Nephron progenitor cell (in vitro differentiated cells): ENCODE measurements around the gene JDP2.
"Not testable (repeated sequence)": the region's sequence is repeated elsewhere in the genome, so short reads cannot be mapped to it uniquely, and the experiment has no call there.

Source experiments
- DNase-seq: peaks from one replicate; pipeline ENCODE4 v3.0.0; 2021
- H3K27ac Mint-ChIP-seq: 2 replicates; pipeline ENCODE4 v1.8.0; 2021; ENCODE audit warnings: mild to moderate bottlenecking, moderate library complexity, mixed read lengths
- H3K27me3 Mint-ChIP-seq: 2 replicates; pipeline ENCODE4 v1.8.0; 2021; ENCODE audit warnings: mild to moderate bottlenecking, low read depth, mixed read lengths; ENCODE audit not compliant: poor library complexity
- H3K36me3 Mint-ChIP-seq: 2 replicates; pipeline ENCODE4 v1.8.0; 2021; ENCODE audit warnings: low read depth, mixed read lengths
- H3K4me1 Mint-ChIP-seq: 2 replicates; pipeline ENCODE4 v1.8.0; 2021; ENCODE audit warnings: mixed read lengths
- H3K4me3 Mint-ChIP-seq: 2 replicates; pipeline ENCODE4 v1.8.0; 2021; ENCODE audit warnings: mild to moderate bottlenecking, moderate library complexity, mixed read lengths
- H3K9me3 Mint-ChIP-seq: 2 replicates; pipeline ENCODE4 v1.8.0; 2021; ENCODE audit warnings: mild to moderate bottlenecking, moderate library complexity, mixed read lengths
- TF ChIP-seq, protein P1 (sequence below): fragments of 200-600 bp; sonication (generic); IDR thresholded peaks from 2 replicates; pipeline ENCODE4 v1.5.0; 2021; ENCODE audit warnings: antibody characterized with exemption

JDP2 gene

DNA sequence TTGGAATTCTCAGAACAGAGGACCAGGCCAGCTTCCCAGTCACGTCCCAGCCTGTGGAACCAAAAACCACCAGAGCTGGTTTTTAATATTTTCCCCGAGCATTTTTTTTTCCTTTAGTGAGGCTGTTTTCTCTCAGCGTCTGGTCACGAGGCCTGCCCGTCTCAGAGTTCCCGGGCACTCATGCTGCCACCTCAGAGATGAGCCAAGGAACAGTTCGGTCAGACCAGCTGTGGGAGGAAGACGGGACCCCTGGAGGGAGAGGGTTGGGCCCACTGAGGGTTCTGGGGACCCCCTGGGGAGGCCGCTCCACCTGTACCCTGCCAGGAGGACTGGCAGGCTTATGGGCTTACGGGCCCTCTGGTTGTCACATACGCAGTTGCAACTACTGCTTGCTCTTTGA lies 39.9 kb downstream of the JDP2 start:
- Mint-ChIP-seq H3K27me3 (no peaks in the 10 kb centered on the region), H3K4me1 (peaks cover 21% of the 10 kb centered on the region), H3K36me3 (peaks cover 20% of the 10 kb centered on the region), H3K9me3 (no peaks in the 10 kb centered on the region), H3K27ac (no peak overlapping the region), H3K4me3 (no peak overlapping the region)
- DNase-seq = no peak
- TF ChIP-seq, protein P1, sequence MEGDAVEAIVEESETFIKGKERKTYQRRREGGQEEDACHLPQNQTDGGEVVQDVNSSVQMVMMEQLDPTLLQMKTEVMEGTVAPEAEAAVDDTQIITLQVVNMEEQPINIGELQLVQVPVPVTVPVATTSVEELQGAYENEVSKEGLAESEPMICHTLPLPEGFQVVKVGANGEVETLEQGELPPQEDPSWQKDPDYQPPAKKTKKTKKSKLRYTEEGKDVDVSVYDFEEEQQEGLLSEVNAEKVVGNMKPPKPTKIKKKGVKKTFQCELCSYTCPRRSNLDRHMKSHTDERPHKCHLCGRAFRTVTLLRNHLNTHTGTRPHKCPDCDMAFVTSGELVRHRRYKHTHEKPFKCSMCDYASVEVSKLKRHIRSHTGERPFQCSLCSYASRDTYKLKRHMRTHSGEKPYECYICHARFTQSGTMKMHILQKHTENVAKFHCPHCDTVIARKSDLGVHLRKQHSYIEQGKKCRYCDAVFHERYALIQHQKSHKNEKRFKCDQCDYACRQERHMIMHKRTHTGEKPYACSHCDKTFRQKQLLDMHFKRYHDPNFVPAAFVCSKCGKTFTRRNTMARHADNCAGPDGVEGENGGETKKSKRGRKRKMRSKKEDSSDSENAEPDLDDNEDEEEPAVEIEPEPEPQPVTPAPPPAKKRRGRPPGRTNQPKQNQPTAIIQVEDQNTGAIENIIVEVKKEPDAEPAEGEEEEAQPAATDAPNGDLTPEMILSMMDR = no peak

DNA sequence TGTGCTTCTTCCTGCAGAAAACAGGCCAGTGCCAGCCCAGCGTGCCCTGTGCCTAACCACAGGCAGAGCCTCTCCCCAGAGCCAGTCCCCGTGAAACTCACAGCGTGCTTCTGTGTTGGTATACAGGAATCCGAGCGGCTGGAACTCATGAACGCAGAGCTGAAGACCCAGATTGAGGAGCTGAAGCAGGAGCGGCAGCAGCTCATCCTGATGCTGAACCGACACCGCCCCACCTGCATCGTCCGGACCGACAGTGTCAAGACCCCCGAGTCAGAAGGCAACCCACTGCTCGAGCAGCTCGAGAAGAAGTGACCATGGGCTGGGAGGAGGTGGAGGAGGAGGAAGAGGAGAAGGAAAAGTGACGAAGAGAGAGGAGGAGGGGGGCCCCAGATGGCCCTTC lies 41.3 kb downstream of the JDP2 start:
- no peak for DNase-seq
- TF ChIP-seq, protein P1 = no peak
- Mint-ChIP-seq H3K36me3 (peaks cover 16% of the 10 kb centered on the region), H3K4me3 (no peak overlapping the region), H3K9me3 (no peaks in the 10 kb centered on the region), H3K27me3 (no peaks in the 10 kb centered on the region), H3K27ac (peak overlapping the region; percentile 84), H3K4me1 (peaks cover 11% of the 10 kb centered on the region)

DNA sequence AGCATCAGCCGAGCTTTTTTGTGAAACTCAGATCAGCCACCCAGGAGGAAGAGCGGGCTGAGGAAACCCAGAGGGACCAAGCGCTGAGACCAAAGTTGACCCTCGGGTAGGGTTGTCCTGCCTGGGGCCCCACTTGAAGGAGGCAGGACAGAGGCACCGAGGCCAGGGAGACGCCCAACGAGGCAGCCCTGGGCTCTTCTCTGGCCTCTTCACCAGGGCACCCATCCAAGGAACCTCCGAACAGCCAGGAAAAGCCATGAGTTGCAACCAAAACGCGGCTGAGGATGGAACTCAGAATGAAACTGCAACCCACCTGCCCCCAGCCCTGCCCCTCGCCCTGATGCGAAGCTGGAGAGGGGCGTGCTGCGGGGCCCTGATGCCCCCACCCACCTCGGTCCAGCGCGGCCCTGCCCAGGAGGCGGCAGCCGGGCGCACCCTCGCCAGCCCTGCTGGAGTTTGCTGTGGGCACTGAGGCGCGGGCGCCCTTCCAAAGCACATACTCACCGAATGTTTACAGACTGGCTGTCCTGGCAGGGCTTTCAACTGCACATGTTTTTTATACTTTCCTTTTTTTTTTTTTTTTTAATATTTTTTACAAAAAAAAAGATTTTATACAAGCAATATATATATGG lies 41.9 kb downstream of the JDP2 start:
- Mint-ChIP-seq H3K27ac (peak overlapping the region; percentile 84), H3K27me3 (no peaks in the 10 kb centered on the region), H3K9me3 (no peaks in the 10 kb centered on the region), H3K36me3 (peaks cover 16% of the 10 kb centered on the region), H3K4me3 (no peak overlapping the region), H3K4me1 (peaks cover 11% of the 10 kb centered on the region)
- DNase-seq = no peak
- TF ChIP-seq, protein P1 = no peak

DNA sequence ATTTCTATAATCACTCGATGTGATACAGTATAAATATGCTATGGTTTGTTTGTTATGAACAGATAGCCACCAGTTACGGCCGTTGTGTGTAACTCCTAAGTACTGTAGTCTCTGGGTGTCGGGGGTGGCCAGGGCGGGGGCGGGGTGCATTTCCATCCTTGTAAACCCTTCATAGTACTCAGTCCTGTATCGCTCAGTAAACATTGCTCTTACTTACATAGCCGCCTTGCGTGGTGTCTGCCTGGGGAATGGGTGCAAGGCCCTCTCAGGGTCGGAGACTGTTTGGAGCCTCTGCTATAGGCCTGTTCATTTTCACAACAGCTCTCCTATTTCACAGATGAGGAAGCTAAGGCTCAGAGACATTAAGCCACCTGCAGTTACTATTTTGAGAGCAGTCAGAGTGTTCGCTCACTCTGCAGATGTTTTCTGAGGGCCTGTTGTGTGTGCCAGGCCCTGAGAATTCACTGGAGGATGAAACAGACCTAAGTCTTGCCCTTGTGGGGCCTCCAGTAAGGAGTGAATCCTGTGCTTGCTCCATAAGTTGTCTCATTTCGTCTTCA lies 42.5 kb downstream of the JDP2 start:
- H3K36me3 Mint-ChIP-seq = peaks cover 16% of the 10 kb centered on the region
- DNase-seq = no peak
- H3K4me1 Mint-ChIP-seq = peaks cover 11% of the 10 kb centered on the region
- no peak overlapping the region for H3K27ac Mint-ChIP-seq
- no peak overlapping the region for H3K4me3 Mint-ChIP-seq
- no peaks in the 10 kb centered on the region for H3K9me3 Mint-ChIP-seq
- no peaks in the 10 kb centered on the region for H3K27me3 Mint-ChIP-seq
- TF ChIP-seq, protein P1 = no peak

DNA sequence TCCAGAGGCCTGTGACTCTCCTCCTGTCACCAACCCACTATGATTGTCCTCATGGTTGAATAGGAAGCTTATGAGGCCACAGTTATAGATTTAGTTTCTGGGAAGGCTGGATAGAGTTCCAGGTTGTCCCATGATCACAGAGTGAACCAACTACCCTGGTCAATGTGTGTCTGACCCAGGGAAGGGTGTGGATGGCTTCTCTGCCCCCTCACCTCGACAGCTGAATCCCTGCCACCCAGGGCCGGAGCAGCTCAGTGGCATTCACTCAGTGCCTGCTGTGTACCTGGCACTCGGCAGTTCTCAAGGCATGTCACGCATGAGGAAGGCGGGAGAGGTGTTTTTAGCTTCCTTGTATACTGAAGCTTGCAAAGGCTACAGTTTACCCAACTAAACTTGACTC lies 43.2 kb downstream of the JDP2 start:
- H3K27me3 Mint-ChIP-seq = no peaks in the 10 kb centered on the region
- H3K9me3 Mint-ChIP-seq = no peaks in the 10 kb centered on the region
- DNase-seq = no peak
- TF ChIP-seq, protein P1 = no peak
- H3K36me3 Mint-ChIP-seq = peaks cover 16% of the 10 kb centered on the region
- H3K27ac Mint-ChIP-seq = no peak overlapping the region
- no peak overlapping the region for H3K4me3 Mint-ChIP-seq
- peaks cover 11% of the 10 kb centered on the region for H3K4me1 Mint-ChIP-seq

DNA sequence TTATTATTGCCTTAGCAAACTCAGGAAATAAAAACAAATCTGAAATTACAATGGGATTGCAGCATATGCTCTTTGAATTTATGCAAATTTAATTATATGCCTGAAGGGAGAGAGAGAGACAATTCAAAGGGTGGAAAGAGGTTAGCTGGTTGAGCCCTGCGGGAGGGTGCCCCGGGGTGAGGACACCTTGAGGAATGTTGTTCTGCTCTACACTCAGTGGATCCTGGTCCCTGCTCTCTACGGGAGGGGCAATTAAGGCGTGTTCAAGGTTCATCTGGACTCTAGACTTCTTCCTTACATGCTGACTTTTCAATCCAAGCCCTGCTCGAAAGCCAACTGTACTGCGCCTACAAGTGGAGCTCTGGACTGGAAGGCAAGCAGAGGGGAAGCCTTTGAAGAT lies 46.3 kb downstream of the JDP2 start:
- H3K27ac Mint-ChIP-seq, H3K4me1 Mint-ChIP-seq, H3K27me3 Mint-ChIP-seq, DNase-seq, H3K4me3 Mint-ChIP-seq, H3K9me3 Mint-ChIP-seq: not testable (repeated sequence)
- H3K36me3 Mint-ChIP-seq = peaks cover 11% of the 10 kb centered on the region
